ENCODE measurements around the gene TTLL3. TPM values are rescaled to one million over a fixed set of nuclear protein-coding genes. Genes with fewer than 3 reads are reported as not detected.
"Not testable (repeated sequence)": the region's sequence is repeated elsewhere in the genome, so short reads cannot be mapped to it uniquely, and the experiment has no call there.

TTLL3 gene
- total RNA-seq, 4 donors from 2014 or later = 42.4 to 594 (median 143) TPM

DNA sequence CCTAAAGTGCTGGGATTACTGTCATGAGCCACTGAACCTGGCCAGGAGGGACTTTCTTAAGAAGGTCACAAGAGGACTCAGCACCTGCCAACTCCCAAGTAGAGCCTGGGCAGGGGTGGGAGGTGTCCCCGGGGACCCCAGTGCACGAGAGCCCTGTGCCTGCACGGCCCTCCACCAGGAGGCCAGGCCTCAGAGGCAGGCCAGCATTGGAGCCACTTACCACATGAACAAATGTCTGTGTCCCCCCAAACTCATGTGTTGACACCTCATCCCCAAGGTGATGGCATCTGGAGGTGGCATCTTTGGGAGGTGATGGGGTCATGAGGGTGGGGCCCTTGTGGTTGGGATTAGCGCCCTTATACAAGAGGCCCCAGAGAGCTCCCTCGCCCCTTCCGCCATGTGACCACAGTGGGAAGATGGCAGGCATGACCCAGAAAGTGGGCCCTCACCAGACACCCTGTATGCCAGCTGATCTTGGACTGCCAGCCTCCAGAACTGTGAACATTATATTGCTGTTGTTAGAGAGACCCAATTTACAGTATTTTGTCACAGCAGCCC lies 36.9 kb downstream of the TTLL3 start:
- no peak for DNase-seq
- H3K27me3 ChIP-seq = no peaks in the 10 kb centered on the region
- no peak for TF ChIP-seq POLR2A (IDR thresholded peaks at IDR 0.05)
- H3K36me3 ChIP-seq = peaks cover 0 to 1% (median 0%) of the 10 kb centered on the region in 3 donors
- H3K4me1 ChIP-seq = peaks cover 0 to 8% (median 0%) of the 10 kb centered on the region in 4 donors
- H3K9me3 ChIP-seq = no peaks in the 10 kb centered on the region
- H3K27ac ChIP-seq = no peak overlapping the region
- no peak overlapping the region for H3K4me3 ChIP-seq

DNA sequence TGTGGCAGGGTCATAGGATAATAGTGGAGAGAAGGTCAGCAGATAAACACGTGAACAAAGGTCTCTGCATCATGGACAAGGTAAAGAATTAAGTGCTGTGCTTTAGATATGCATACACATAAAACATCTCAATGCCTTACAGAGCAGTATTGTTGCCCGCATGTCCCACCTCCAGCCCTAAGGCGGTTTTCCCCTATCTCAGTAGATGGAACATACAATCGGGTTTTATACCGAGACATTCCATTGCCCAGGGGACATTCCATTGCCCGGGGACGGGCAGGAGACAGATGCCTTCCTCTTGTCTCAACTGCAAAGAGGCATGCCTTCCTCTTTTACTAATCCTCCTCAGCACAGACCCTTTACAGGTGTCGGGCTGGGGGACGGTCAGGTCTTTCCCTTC lies 37.8 kb downstream of the TTLL3 start:
- H3K9me3 ChIP-seq, H3K36me3 ChIP-seq, H3K27ac ChIP-seq, DNase-seq, H3K27me3 ChIP-seq, H3K4me3 ChIP-seq: not testable (repeated sequence)
- H3K4me1 ChIP-seq = peaks cover 0 to 10% (median 0%) of the 10 kb centered on the region in 4 donors

DNA sequence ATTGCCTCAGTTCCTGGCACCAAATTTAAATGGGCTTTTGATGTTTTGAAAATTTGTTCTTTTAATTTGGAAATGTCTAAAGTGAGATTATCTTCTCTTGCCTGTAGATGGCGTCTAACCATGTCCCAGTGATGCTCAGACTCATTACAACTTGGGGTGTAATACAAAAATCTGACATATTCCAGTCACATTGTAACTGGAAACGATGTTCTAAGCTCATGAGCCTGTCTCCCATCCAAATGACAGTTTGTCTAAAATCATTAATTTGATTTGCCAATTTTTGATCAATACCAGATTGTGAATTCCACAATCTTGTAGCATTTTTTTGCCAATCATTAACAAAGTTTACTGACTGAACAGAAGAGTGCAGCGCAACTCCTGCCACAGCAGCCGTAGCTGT lies 38.8 kb downstream of the TTLL3 start:
- not testable (repeated sequence) for H3K9me3 ChIP-seq, H3K36me3 ChIP-seq, H3K27me3 ChIP-seq, DNase-seq, H3K4me1 ChIP-seq, H3K4me3 ChIP-seq, H3K27ac ChIP-seq
- TF ChIP-seq, protein P1, sequence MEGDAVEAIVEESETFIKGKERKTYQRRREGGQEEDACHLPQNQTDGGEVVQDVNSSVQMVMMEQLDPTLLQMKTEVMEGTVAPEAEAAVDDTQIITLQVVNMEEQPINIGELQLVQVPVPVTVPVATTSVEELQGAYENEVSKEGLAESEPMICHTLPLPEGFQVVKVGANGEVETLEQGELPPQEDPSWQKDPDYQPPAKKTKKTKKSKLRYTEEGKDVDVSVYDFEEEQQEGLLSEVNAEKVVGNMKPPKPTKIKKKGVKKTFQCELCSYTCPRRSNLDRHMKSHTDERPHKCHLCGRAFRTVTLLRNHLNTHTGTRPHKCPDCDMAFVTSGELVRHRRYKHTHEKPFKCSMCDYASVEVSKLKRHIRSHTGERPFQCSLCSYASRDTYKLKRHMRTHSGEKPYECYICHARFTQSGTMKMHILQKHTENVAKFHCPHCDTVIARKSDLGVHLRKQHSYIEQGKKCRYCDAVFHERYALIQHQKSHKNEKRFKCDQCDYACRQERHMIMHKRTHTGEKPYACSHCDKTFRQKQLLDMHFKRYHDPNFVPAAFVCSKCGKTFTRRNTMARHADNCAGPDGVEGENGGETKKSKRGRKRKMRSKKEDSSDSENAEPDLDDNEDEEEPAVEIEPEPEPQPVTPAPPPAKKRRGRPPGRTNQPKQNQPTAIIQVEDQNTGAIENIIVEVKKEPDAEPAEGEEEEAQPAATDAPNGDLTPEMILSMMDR (IDR thresholded peaks at IDR 0.05) = peak in 4 of 6 experiments; percentile 59 to 75 (median 70)

DNA sequence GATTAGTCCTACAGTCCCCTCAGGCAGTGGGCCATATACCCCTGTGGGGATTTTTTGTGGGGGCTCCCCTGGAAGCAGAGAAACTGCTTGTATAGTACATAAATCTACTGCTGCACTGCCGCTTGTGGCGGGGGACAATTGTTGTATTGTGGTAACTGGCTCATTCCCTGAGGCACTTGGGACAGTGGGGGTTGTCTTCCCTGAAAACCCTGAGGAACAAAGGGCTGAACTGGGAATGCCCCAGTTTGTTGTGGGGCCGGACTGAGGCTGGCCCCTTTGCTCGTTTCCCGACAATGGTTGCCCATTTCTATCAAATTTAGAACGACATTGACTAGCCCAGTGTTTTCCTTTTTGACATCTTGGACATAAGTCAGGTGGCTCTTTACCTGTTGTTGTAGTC lies 41.3 kb downstream of the TTLL3 start:
- not testable (repeated sequence) for DNase-seq, H3K9me3 ChIP-seq, H3K4me3 ChIP-seq, H3K36me3 ChIP-seq, H3K27me3 ChIP-seq, H3K4me1 ChIP-seq
- peak overlapping the region in 1 of 4 donors; percentile 31 for H3K27ac ChIP-seq

DNA sequence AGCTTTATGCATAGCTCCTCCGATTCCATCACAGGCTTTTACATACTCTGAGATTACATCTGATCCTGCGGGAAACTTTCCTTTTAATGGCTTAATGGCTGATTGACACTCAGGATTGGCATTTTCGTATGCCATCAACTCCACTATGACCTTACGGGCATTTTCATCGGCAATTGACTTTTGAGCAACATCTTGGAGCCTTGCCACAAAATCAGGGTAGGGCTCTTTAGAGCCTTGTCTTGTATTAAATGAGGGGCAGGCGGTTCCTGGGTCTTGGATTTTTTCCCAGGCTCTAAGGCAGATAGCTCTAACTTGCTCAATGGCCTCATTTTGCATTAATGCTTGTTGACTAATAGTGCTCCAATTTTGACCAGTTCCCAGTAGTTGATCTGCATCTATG lies 41.9 kb downstream of the TTLL3 start:
- not testable (repeated sequence) for H3K36me3 ChIP-seq, H3K27me3 ChIP-seq, H3K4me3 ChIP-seq, H3K9me3 ChIP-seq, H3K4me1 ChIP-seq
- DNase-seq = peak in 1 of 3 donors; percentile 72
- H3K27ac ChIP-seq = peak overlapping the region in 1 of 4 donors; percentile 31

DNA sequence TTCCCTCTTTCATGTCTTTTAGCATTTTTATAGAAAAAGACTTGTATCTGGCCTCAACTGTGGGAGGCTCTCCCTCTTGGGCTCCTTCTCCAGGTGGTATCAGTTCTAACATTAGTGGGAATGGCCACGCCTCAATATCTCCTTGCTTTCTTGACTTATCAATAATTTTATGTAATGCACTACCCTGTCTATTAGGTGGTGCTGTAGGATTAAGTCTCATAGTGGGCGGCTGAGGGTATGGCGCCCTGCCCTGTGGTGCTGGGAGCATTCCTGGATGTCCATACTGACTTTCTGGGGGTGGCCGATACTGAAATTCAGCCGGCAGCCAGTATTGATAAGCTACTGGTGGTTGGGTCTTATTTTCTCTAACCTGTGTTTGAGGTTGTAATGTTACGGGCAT lies 42.5 kb downstream of the TTLL3 start:
- TF ChIP-seq, protein P1 (IDR thresholded peaks at IDR 0.05) = no peak
- TF ChIP-seq POLR2A (IDR thresholded peaks at IDR 0.05) = no peak
- Histone ChIP-seq H3K36me3 (no peaks in the 10 kb centered on the region), H3K9me3 (no peaks in the 10 kb centered on the region), H3K27me3 (no peaks in the 10 kb centered on the region), H3K4me3 (no peak overlapping the region), H3K4me1 (peaks cover 0 to 9% (median 0%) of the 10 kb centered on the region in 4 donors), H3K27ac (no peak overlapping the region)
- no peak for DNase-seq

DNA sequence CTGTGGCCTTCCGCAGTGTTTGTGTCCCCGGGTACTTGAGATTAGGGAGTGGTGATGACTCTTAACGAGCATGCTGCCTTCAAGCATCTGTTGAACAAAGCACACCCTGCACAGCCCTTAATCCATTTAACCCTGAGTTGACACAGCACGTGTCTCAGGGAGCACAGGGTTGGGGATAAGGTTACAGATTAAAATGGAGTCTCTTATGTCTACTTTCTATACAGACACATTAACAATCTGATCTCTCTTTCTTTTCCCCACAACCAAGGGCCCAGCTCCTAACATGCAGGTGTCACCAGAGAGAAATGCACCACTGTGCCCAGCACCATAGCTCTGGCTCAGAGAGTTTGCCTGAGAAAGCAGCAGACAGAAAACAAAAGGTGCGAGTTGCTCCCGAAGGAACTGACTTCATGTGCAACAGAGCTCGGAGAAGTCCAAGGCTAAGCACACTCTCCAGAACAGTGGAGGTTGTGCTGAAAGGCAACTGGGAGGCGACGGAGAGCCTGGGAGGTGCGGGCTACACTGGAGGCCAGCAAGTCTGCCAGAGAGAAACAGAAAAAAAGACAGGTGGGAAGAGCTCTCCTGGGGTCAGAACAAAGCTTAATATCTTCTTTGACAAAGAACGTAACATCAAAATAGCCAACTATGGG lies 44.4 kb downstream of the TTLL3 start:
- not testable (repeated sequence) for H3K4me1 ChIP-seq, H3K36me3 ChIP-seq, H3K27ac ChIP-seq, H3K4me3 ChIP-seq, H3K9me3 ChIP-seq, H3K27me3 ChIP-seq, DNase-seq

DNA sequence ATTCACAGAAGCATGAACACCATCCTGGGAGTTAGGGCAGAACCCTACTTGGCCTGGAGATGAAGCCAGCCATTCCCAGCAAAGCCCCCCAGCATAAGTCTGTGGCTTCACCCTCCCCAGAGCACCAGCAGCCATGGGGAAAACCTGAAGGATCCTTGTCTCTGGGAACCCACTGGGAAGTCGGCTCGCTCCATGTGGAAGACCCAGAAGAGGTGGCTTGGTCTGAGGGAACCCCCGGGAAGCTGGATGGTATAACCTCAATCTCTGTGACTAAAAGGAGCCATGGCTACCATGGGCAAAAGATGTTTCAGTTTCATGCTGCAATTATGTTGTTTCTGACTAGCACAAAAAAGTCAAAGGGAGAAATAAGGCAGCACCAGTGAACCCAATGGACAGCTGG lies 45.5 kb downstream of the TTLL3 start:
- no peaks in the 10 kb centered on the region for H3K9me3 ChIP-seq
- TF ChIP-seq, protein P1 (IDR thresholded peaks at IDR 0.05) = no peak
- TF ChIP-seq POLR2A (IDR thresholded peaks at IDR 0.05) = no peak
- peaks cover 0 to 9% (median 0%) of the 10 kb centered on the region in 4 donors for H3K4me1 ChIP-seq
- H3K27ac ChIP-seq = no peak overlapping the region
- no peak overlapping the region for H3K4me3 ChIP-seq
- no peaks in the 10 kb centered on the region for H3K36me3 ChIP-seq
- H3K27me3 ChIP-seq = no peaks in the 10 kb centered on the region
- no peak for DNase-seq

All from Peyer's patch (tissue), 4 donors.